SJCRH30 (cell line): Measurements from ENCODE around the gene STARD10. TPM values are rescaled to one million over a fixed set of nuclear protein-coding genes. Genes with fewer than 3 reads are reported as not detected.

Experiments used
- DNase-seq, 2 experiments: peaks; one replicate each; pipeline ENCODE4 v3.0.0-alpha.2; 2015 to 2020
- H3K27ac ChIP-seq: fragments of 250-450 bp; sonication (Bioruptor Pico); 2 replicates; pipeline ENCODE4 v1.5.1; 2020; ENCODE audit warnings: mild to moderate bottlenecking, moderate library complexity
- H3K27me3 ChIP-seq: fragments of 250-450 bp; sonication (Bioruptor Pico); 2 replicates; pipeline ENCODE4 v1.5.1; 2020; ENCODE audit warnings: mild to moderate bottlenecking, moderate library complexity
- H3K36me3 ChIP-seq: fragments of 250-450 bp; sonication (Bioruptor Pico); 2 replicates; pipeline ENCODE4 v1.5.1; 2020; ENCODE audit warnings: mild to moderate bottlenecking, moderate library complexity
- H3K4me1 ChIP-seq: fragments of 250-450 bp; sonication (Bioruptor Pico); 2 replicates; pipeline ENCODE4 v1.5.1; 2020; ENCODE audit warnings: mild to moderate bottlenecking, moderate library complexity
- H3K4me3 ChIP-seq: fragments of 250-450 bp; sonication (Bioruptor Pico); 2 replicates; pipeline ENCODE4 v1.5.1; 2020; ENCODE audit warnings: mild to moderate bottlenecking, moderate library complexity
- H3K9me3 ChIP-seq: fragments of 250-450 bp; sonication (Bioruptor Pico); replicated peaks from 2 replicates; pipeline ENCODE4 v1.5.1; 2020; ENCODE audit warnings: mild to moderate bottlenecking, moderate library complexity
- total RNA-seq: library from RNA; depleted of rRNA; stranded (reverse); fragments of >200 nt; shearing (Covaris generic); gene quantifications from 2 replicates; pipeline ENCODE4 v1.2.3, GENCODE V29; 2014

The STARD10 gene
- total RNA-seq, 1 experiment from 2014 or later = 10.3 TPM

DNA sequence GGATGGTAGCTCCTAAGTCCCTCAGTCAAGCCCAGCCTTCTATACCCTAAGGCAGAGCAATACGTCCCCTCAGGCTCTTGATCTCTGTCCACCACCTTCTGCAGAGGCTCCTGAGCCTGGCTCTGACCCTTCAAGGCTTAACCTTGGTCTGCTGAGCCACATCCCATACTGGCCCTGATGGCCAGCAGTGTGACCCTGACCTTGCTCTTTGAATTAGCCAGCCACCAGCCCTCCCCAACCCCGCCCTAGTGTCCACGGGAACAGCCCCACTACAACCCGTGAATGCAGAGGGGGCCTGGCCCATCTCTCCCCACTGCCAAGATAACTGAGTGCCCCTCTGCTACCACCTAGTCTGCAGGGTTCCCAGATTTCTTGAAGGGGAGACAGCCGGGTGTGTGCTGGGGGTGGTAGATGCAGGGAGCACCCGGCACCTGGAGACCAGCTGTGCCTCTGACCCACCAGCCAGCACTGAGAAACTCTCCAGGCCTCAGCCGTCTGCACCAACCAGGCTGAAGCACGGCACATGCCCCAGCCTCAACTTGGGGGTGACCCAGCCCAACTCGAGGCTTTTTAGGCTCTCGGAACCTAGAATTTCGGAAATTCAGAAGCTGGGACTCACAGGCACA is 47.8 kb downstream of the STARD10 start:
- DNase-seq = no peak
- no peaks in the 10 kb centered on the region for H3K27me3 ChIP-seq
- no peaks in the 10 kb centered on the region for H3K4me1 ChIP-seq
- no peak overlapping the region for H3K27ac ChIP-seq
- no peak overlapping the region for H3K4me3 ChIP-seq
- H3K9me3 ChIP-seq = no peaks in the 10 kb centered on the region
- no peaks in the 10 kb centered on the region for H3K36me3 ChIP-seq

GRCh38 chr11:72745511-72745910 is 48.3 kb downstream of the STARD10 start:
- Histone ChIP-seq H3K27me3 (no peaks in the 10 kb centered on the region), H3K9me3 (no peaks in the 10 kb centered on the region), H3K4me1 (no peaks in the 10 kb centered on the region), H3K4me3 (no peak overlapping the region), H3K36me3 (no peaks in the 10 kb centered on the region), H3K27ac (no peak overlapping the region)
- DNase-seq = no peak

DNA sequence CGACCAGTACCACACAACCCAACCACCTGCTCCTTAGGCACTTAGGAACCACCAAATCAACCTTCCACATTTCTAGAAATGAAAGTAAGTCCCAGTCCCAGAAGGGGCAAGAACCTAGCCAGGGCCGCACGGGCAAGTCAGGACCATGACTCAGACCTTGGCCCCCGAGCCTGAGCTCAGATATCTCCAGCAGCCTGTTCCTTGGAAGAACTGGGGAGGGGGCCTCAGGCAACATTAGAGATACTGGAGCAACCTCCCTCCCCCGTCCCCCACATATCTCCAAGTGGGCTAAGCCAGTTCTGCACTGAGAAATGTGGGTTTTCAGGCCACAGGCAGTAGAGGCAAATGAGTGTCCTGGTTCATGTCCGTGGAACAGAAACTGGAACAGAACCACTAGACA is 49.4 kb downstream of the STARD10 start:
- no peaks in the 10 kb centered on the region for H3K4me1 ChIP-seq
- H3K9me3 ChIP-seq = no peaks in the 10 kb centered on the region
- no peak for DNase-seq
- no peak overlapping the region for H3K4me3 ChIP-seq
- no peaks in the 10 kb centered on the region for H3K36me3 ChIP-seq
- H3K27me3 ChIP-seq = no peaks in the 10 kb centered on the region
- H3K27ac ChIP-seq = no peak overlapping the region

GRCh38 chr11:72743321-72744221 is 50.3 kb downstream of the STARD10 start:
- Histone ChIP-seq H3K27ac (no peak overlapping the region), H3K27me3 (no peaks in the 10 kb centered on the region), H3K36me3 (no peaks in the 10 kb centered on the region), H3K4me1 (no peaks in the 10 kb centered on the region), H3K9me3 (no peaks in the 10 kb centered on the region), H3K4me3 (no peak overlapping the region)
- no peak for DNase-seq

GRCh38 chr11:72742513-72743320 is 51.1 kb downstream of the STARD10 start:
- Histone ChIP-seq H3K27me3 (no peaks in the 10 kb centered on the region), H3K4me3 (no peak overlapping the region), H3K4me1 (no peaks in the 10 kb centered on the region), H3K9me3 (no peaks in the 10 kb centered on the region), H3K27ac (no peak overlapping the region), H3K36me3 (no peaks in the 10 kb centered on the region)
- no peak for DNase-seq

DNA sequence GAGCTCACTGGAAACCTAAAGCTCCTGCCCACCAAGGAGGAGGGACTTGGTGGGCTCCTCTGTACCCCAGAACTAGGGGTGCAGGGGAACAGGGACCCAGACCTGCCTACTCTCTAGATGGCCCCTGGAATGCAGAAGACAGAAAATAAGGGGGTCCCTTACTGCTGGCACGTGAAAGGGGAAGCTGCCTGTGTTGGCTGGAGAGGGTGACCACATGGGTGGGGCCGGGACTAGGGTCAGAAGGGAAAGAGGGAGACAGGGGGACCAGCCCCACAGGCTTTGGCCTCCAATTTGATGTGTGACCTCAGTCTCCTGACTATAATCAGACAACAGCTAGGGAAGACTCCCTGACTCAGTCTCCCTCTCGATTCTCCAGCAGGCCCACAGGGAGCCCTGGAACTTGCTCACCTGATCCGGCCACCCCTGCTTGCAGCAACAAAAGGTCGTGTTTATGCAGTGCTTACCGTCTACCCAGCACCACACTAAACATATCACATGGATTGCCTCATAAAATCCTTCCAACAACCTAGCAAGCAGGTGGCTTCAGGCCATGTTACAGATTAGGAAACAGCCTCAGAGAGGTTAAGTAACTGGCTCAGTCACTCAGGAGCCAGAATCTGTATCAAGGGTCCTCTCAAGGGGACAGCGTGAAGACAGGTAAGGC is 51.9 kb downstream of the STARD10 start:
- no peaks in the 10 kb centered on the region for H3K27me3 ChIP-seq
- H3K4me1 ChIP-seq = no peaks in the 10 kb centered on the region
- no peaks in the 10 kb centered on the region for H3K9me3 ChIP-seq
- H3K4me3 ChIP-seq = no peak overlapping the region
- no peak for DNase-seq
- H3K27ac ChIP-seq = no peak overlapping the region
- no peaks in the 10 kb centered on the region for H3K36me3 ChIP-seq

DNA sequence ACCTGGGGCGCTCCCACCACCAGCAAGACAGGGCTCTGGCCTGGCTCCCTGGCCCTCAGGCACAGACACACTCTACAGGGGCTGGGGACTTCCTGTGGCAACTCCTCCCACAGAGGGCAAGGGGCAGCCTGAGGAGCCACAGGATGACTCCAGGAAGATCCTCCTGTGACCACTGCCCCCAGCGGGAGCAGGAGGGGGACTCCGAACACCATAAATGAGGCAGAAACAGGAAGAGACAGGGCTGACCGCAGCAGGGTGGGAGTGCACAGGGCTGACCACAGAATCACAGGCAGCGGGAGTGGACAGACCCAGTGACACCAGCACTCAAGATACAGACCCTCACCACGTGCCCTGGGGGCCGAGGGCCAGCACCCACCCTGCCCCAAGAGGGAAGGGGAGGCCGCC is 52.4 kb downstream of the STARD10 start:
- no peak overlapping the region for H3K27ac ChIP-seq

GRCh38 chr11:72740562-72741428 is 53.1 kb downstream of the STARD10 start:
- no peaks in the 10 kb centered on the region for H3K27me3 ChIP-seq
- H3K27ac ChIP-seq = no peak overlapping the region
- H3K4me3 ChIP-seq = no peak overlapping the region
- DNase-seq = no peak
- peaks cover 4% of the 10 kb centered on the region; the same call in 1 of the 2 replicates for H3K4me1 ChIP-seq
- no peaks in the 10 kb centered on the region for H3K36me3 ChIP-seq
- no peaks in the 10 kb centered on the region for H3K9me3 ChIP-seq

More for the DNA sequence above, 52.4 kb downstream of the STARD10 start:
- Histone ChIP-seq H3K9me3 (no peaks in the 10 kb centered on the region), H3K27me3 (no peaks in the 10 kb centered on the region), H3K4me1 (peaks cover 4% of the 10 kb centered on the region; the same call in 1 of the 2 replicates), H3K4me3 (no peak overlapping the region), H3K36me3 (no peaks in the 10 kb centered on the region)
- DNase-seq = no peak

GRCh38 chr11:72740060-72740424 is 53.8 kb downstream of the STARD10 start:
- Histone ChIP-seq H3K4me1 (peaks cover 4% of the 10 kb centered on the region; the same call in 1 of the 2 replicates), H3K27me3 (no peaks in the 10 kb centered on the region), H3K4me3 (no peak overlapping the region), H3K36me3 (no peaks in the 10 kb centered on the region), H3K9me3 (no peaks in the 10 kb centered on the region), H3K27ac (no peak overlapping the region)
- no peak for DNase-seq

GRCh38 chr11:72739240-72740059 is 54.4 kb downstream of the STARD10 start:
- H3K27me3 ChIP-seq = no peaks in the 10 kb centered on the region
- no peaks in the 10 kb centered on the region for H3K9me3 ChIP-seq
- no peaks in the 10 kb centered on the region for H3K36me3 ChIP-seq
- H3K27ac ChIP-seq = no peak overlapping the region
- DNase-seq = no peak
- peaks cover 4% of the 10 kb centered on the region; the same call in 1 of the 2 replicates for H3K4me1 ChIP-seq
- H3K4me3 ChIP-seq = no peak overlapping the region

- no peak for DNase-seq
Measured at GRCh38 chr11:72738199-72739141, 55.4 kb downstream of the STARD10 start.

DNA sequence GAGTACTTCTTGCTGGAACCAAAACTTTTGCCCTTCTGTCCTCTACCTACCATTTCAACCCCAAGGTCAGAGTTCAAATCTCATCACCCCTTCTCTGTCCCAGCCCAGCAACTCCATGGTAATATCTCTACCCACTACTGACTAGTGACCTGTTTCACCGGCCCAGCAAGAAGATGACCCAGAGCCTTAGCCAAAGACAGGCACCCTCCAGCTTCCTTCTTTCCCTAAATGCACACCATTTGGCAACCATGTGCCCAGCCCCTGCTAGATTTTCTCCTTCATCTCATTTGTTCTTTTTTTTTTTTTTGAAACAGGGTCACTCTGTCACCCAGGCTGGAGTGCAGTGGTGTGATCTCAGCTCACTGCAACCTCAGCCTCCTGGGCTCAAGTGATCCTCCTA is 56.5 kb downstream of the STARD10 start:
- H3K27ac ChIP-seq = no peak overlapping the region

More at GRCh38 chr11:72738199-72739141, 55.4 kb downstream of the STARD10 start:
- no peak overlapping the region for H3K4me3 ChIP-seq
- H3K4me1 ChIP-seq = peaks cover 4% of the 10 kb centered on the region; the same call in 1 of the 2 replicates
- H3K9me3 ChIP-seq = no peaks in the 10 kb centered on the region
- H3K27ac ChIP-seq = no peak overlapping the region
- H3K36me3 ChIP-seq = no peaks in the 10 kb centered on the region
- H3K27me3 ChIP-seq = no peaks in the 10 kb centered on the region

More for the DNA sequence above, 56.5 kb downstream of the STARD10 start:
- Histone ChIP-seq H3K9me3 (no peaks in the 10 kb centered on the region), H3K36me3 (no peaks in the 10 kb centered on the region), H3K4me1 (peaks cover 4% of the 10 kb centered on the region; the same call in 1 of the 2 replicates), H3K27me3 (no peaks in the 10 kb centered on the region), H3K4me3 (no peak overlapping the region)
- no peak for DNase-seq
